H1 (cell line): ENCODE data around the gene ARMH3. TPM values are rescaled to one million over a fixed set of nuclear protein-coding genes. Genes with fewer than 3 reads are reported as not detected.

Experiments
- CTCF ChIA-PET: fragments of 300-600 bp; sonication (Branson Sonifier 250); formaldehyde crosslinking; loops from one replicate; lab custom pipeline; 2021; ENCODE audit not compliant: partially characterized antibody; lab: Charles Lee
- POLR2A ChIA-PET: fragments of 300-600 bp; sonication (Branson Sonifier 250); formaldehyde crosslinking; loops from one replicate; lab custom pipeline; 2021; ENCODE audit warnings: inconsistent platforms; ENCODE audit not compliant: partially characterized antibody; lab: Charles Lee
- DNase-seq, 2 experiments: peaks; one replicate each; pipeline versions ENCODE4 v3.0.0 to v3.0.0-alpha.2; 2010 to 2022; ENCODE audit warnings: low spot score in 2 of 2, low read depth in 1 of 2, mixed read lengths in 1 of 2
- FAIRE-seq: peaks from 2 replicates; lab custom pipeline; 2011; peaks lifted over from hg19 to GRCh38; lab: Jason Lieb, UNC
- H2AFZ ChIP-seq: 2 replicates; pipeline ENCODE4 v1.8.1; 2012; ENCODE audit warnings: low read length, inconsistent platforms
- H2AK5ac ChIP-seq: 2 replicates; pipeline ENCODE4 v1.6.1; 2013; ENCODE audit warnings: low read depth, low read length
- H2BK120ac ChIP-seq: replicated peaks from 2 replicates; pipeline ENCODE3; 2013; ENCODE audit warnings: low read depth, low read length, inconsistent platforms
- H2BK12ac ChIP-seq: 2 replicates; pipeline ENCODE4 v1.6.1; 2013; ENCODE audit warnings: low read depth, low read length
- H2BK15ac ChIP-seq: 2 replicates; pipeline ENCODE4 v1.6.1; 2013; ENCODE audit warnings: low read length
- H2BK20ac ChIP-seq: 2 replicates; pipeline ENCODE4 v1.6.1; 2013; ENCODE audit warnings: low read length
- H2BK5ac ChIP-seq: 2 replicates; pipeline ENCODE4 v1.6.1; 2013; ENCODE audit warnings: low read depth, low read length
- H3K14ac ChIP-seq: 2 replicates; pipeline ENCODE4 v1.6.1; 2013; ENCODE audit warnings: inconsistent platforms; ENCODE audit not compliant: insufficient read length
- H3K18ac ChIP-seq: 2 replicates; pipeline ENCODE4 v1.6.1; 2013; ENCODE audit warnings: low read length; ENCODE audit errors: extremely low read depth
- H3K23ac ChIP-seq: 2 replicates; pipeline ENCODE4 v1.6.1; 2013; ENCODE audit warnings: inconsistent platforms; ENCODE audit not compliant: insufficient read length
- H3K23me2 ChIP-seq: 2 replicates; pipeline ENCODE4 v1.6.1; 2013; ENCODE audit warnings: low read depth, low read length
- H3K27ac ChIP-seq: 2 replicates; pipeline ENCODE4 v1.6.1; 2011; ENCODE audit warnings: low read depth, low read length, inconsistent platforms
- H3K27me3 ChIP-seq, 4 experiments: replicated peaks in 1 of 4; 1 replicate in 1 of 4; 2 replicates in 3 of 4; pipeline versions ENCODE4 v1.6.1 to v1.8.1; 2011 to 2013; ENCODE audit warnings: low read length in 3 of 4, mild to moderate bottlenecking in 3 of 4, inconsistent platforms in 2 of 4, mixed read lengths in 2 of 4, moderate library complexity in 1 of 4; ENCODE audit not compliant: control insufficient read depth in 3 of 4, insufficient read depth in 3 of 4; ENCODE audit errors: extremely low read depth in 1 of 4
- H3K36me3 ChIP-seq, 4 experiments: 2 replicates each; pipeline versions ENCODE4 v1.6.1 to v1.8.1; 2011 to 2013; ENCODE audit warnings: mild to moderate bottlenecking in 4 of 4, low read length in 3 of 4, moderate library complexity in 2 of 4, control low read depth in 1 of 4, inconsistent platforms in 1 of 4; ENCODE audit not compliant: insufficient read depth in 4 of 4, control insufficient read depth in 2 of 4
- H3K4ac ChIP-seq: replicated peaks from 2 replicates; pipeline ENCODE3; 2013; ENCODE audit warnings: low read length, low read depth, mixed read lengths, inconsistent platforms; ENCODE audit not compliant: insufficient read length
- H3K4me1 ChIP-seq, 4 experiments: replicated peaks in 1 of 4; 1 replicate in 1 of 4; 2 replicates in 3 of 4; pipeline versions ENCODE4 v1.6.1 to v1.8.1; 2011 to 2013; ENCODE audit warnings: low read length in 3 of 4, inconsistent platforms in 2 of 4, mixed read lengths in 1 of 4; ENCODE audit not compliant: insufficient read depth in 4 of 4, control insufficient read depth in 3 of 4
- H3K4me2 ChIP-seq, 2 experiments: 2 replicates each; pipeline versions ENCODE4 v1.6.1 to v1.8.1; 2011 to 2013; ENCODE audit warnings: low read depth in 2 of 2, low read length in 2 of 2, control low read depth in 1 of 2, inconsistent platforms in 1 of 2, mild to moderate bottlenecking in 1 of 2; ENCODE audit not compliant: insufficient read depth in 1 of 2
- H3K4me3 ChIP-seq, 4 experiments: fragments of 200-600, 300-600 bp in 1 of 4; sonication (generic), shearing (Covaris generic), sonication (Bioruptor Twin) in 1 of 4; 2 replicates each; pipeline versions ENCODE4 v1.5.1 to v1.8.1; 2011 to 2016; ENCODE audit warnings: low read length in 4 of 4, low read depth in 3 of 4, control low read depth in 2 of 4, inconsistent platforms in 2 of 4, mild to moderate bottlenecking in 2 of 4, mixed read lengths in 1 of 4, moderate library complexity in 1 of 4; ENCODE audit not compliant: insufficient read depth in 2 of 4; ENCODE audit errors: extremely low read depth in 1 of 4
- H3K56ac ChIP-seq: replicated peaks from 2 replicates; pipeline ENCODE3; 2013; ENCODE audit warnings: low read depth, mild to moderate bottlenecking, mixed read lengths, low read length, inconsistent platforms; ENCODE audit not compliant: insufficient read length
- H3K79me1 ChIP-seq: 2 replicates; pipeline ENCODE4 v1.6.1; 2013; ENCODE audit warnings: low read depth, low read length, control low read depth
- H3K79me2 ChIP-seq, 2 experiments: 2 replicates each; pipeline versions ENCODE4 v1.6.1 to v1.8.1; 2012 to 2013; ENCODE audit warnings: low read length in 2 of 2, mild to moderate bottlenecking in 2 of 2, inconsistent platforms in 1 of 2; ENCODE audit not compliant: insufficient read depth in 2 of 2, control insufficient read depth in 1 of 2
- H3K9ac ChIP-seq, 4 experiments: replicated peaks in 1 of 4; 1 replicate in 1 of 4; 2 replicates in 3 of 4; pipeline versions ENCODE4 v1.6.1 to v1.8.1; 2011 to 2013; ENCODE audit warnings: low read depth in 3 of 4, low read length in 3 of 4, control low read depth in 2 of 4, mild to moderate bottlenecking in 2 of 4, moderate library complexity in 2 of 4, inconsistent platforms in 1 of 4; ENCODE audit errors: extremely low read depth in 1 of 4
- H3K9me3 ChIP-seq, 2 experiments: 2 replicates each; pipeline versions ENCODE4 v1.6.1 to v1.8.1; 2012 to 2013; ENCODE audit warnings: mild to moderate bottlenecking in 2 of 2, moderate library complexity in 2 of 2, control low read depth in 1 of 2, inconsistent platforms in 1 of 2, low read depth in 1 of 2, low read length in 1 of 2, mixed read lengths in 1 of 2; ENCODE audit not compliant: insufficient read depth in 2 of 2
- H4K20me1 ChIP-seq, 2 experiments: replicated peaks in 1 of 2; 2 replicates each; pipeline versions ENCODE3 to v1.8.1; 2011 to 2013; ENCODE audit warnings: inconsistent platforms in 2 of 2, low read length in 2 of 2, mild to moderate bottlenecking in 1 of 2; ENCODE audit not compliant: insufficient read depth in 2 of 2, control insufficient read depth in 1 of 2
- H4K5ac ChIP-seq: 2 replicates; pipeline ENCODE4 v1.6.1; 2013; ENCODE audit warnings: low read length, low read depth, mixed read lengths, inconsistent platforms; ENCODE audit not compliant: insufficient read length
- H4K8ac ChIP-seq: 2 replicates; pipeline ENCODE4 v1.8.0; 2013; ENCODE audit warnings: mild to moderate bottlenecking, moderate library complexity, low read length, inconsistent platforms; ENCODE audit not compliant: insufficient read depth; ENCODE audit errors: extremely low read depth
- H4K91ac ChIP-seq: replicated peaks from 2 replicates; pipeline ENCODE3; 2013; ENCODE audit warnings: low read length, mixed read lengths, inconsistent platforms; ENCODE audit not compliant: insufficient read length
- GABPA ChIP-seq: IDR thresholded peaks from 2 replicates; pipeline ENCODE4 v1.6.1; 2011; ENCODE audit warnings: mild to moderate bottlenecking, low read length, moderate library complexity, borderline replicate concordance; ENCODE audit not compliant: insufficient read depth
- KDM4A ChIP-seq: IDR thresholded peaks from one replicate; pipeline ENCODE4 v1.7.1; 2012; ENCODE audit warnings: low read depth, mild to moderate bottlenecking, moderate library complexity, low read length, inconsistent platforms; ENCODE audit not compliant: severe bottlenecking
- MAFK ChIP-seq: IDR thresholded peaks from 2 replicates; pipeline ENCODE4 v1.6.1; 2012; ENCODE audit warnings: low read depth, mild to moderate bottlenecking, improper control_type of control experiment, low read length
- MAX ChIP-seq: IDR thresholded peaks from 2 replicates; pipeline ENCODE4 v1.6.1; 2012; ENCODE audit warnings: inconsistent platforms
- NRF1 ChIP-seq: IDR thresholded peaks from 2 replicates; pipeline ENCODE4 v1.6.1; 2011; ENCODE audit warnings: mild to moderate bottlenecking, low read depth, low read length, improper control_type of control experiment
- POLR2A ChIP-seq, 2 experiments: IDR thresholded peaks; 1 replicate in 1 of 2; 2 replicates in 1 of 2; pipeline ENCODE4 v1.6.1; 2011; ENCODE audit warnings: low read depth in 2 of 2, low read length in 2 of 2, mild to moderate bottlenecking in 2 of 2; ENCODE audit errors: control extremely low read depth in 1 of 2
- SRF ChIP-seq: IDR thresholded peaks from 2 replicates; pipeline ENCODE4 v1.6.1; 2011; ENCODE audit warnings: mild to moderate bottlenecking, low read depth, low read length, moderate library complexity
- TAF1 ChIP-seq: IDR thresholded peaks from 2 replicates; pipeline ENCODE4 v1.6.1; 2011; ENCODE audit warnings: mild to moderate bottlenecking, low read depth, low read length
- WGBS, 2 experiments: shearing (Covaris generic) in 1 of 2; methylation state at CpG; one replicate each; pipeline versions ENCODE4 v1.1.6 to v1.1.7; 2013 to 2015; ENCODE audit warnings: low lambda C conversion rate in 2 of 2, mixed read lengths in 2 of 2, inconsistent platforms in 1 of 2, low coverage in 1 of 2, missing lambda C conversion rate in 1 of 2; ENCODE audit not compliant: insufficient replicate concordance in 2 of 2, insufficient coverage in 1 of 2, insufficient read length in 1 of 2; ENCODE audit errors: extremely low coverage in 1 of 2, missing lambda C conversion rate in 1 of 2; 5-methylcytosine and 5-hydroxymethylcytosine counted together
- polyA plus RNA-seq, 7 experiments: library from polyadenylated mRNA; depleted of rRNA in 3 of 7; stranded (reverse) in 5 of 7; unstranded in 2 of 7; fragments of >200 nt in 5 of 7; fragments of 200-250 nt in 2 of 7; gene quantifications; 1 replicate in 5 of 7; 2 replicates in 1 of 7; 4 replicates in 1 of 7; pipeline versions ENCODE4 v1.2.1 to v1.2.3, GENCODE V29; 2011 to 2013; ENCODE audit warnings: missing spikeins in 2 of 7, mixed read lengths in 2 of 7
- total RNA-seq: library from RNA; stranded (reverse); fragmentation: NEBNext Ultra II Directional; extraction: Animal tissue kit (Norgen Biotek cat#: 25700); gene quantifications from 2 replicates; pipeline ENCODE4 v1.2.1, GENCODE V29; 2021

The ARMH3 gene
- total and polyA plus RNA-seq, 2 of the 8 experiments (the other 6 are each of a cell fraction or from before 2014, with no cell fraction given) = 11.6 to 18.3 TPM

DNA sequence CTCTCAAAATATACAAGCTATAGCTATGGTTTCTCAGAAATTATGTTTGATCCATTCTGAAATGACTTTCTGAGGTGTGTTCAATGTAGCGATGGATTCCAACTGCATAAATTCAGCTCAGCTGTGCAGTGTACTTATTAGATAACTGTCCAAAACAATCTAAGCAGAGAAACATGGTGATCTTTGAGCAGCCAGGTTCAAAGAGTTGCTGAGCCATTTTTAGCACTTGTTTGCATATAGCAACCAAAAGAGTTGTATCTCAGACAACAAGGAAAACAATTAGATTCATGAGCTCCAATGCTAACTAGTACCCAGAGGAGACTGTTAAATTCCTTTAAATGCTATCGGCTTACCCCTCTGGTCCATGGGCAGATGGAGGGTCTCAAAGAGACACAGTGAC, 196.4 kb downstream of the ARMH3 start:
- H2BK5ac ChIP-seq = no peak overlapping the region
- FAIRE-seq (no peak), DNase-seq (no peak)
- TF ChIP-seq SRF = no peak
- TF ChIP-seq GABPA = no peak
- no peak for TF ChIP-seq POLR2A (IDR thresholded peaks at IDR 0.05; ENCODE audit: control extremely low read depth in 1 of 2, low read depth in 2 of 2, low read length in 2 of 2)
- TF ChIP-seq MAX = no peak
- no peak for TF ChIP-seq NRF1
- TF ChIP-seq TAF1 = no peak
- TF ChIP-seq KDM4A = no peak
- TF ChIP-seq MAFK = no peak
- no peak overlapping the region for H3K18ac ChIP-seq
- no peak overlapping the region for H3K4me2 ChIP-seq
- no peaks in the 10 kb centered on the region for H3K4me1 ChIP-seq
- H4K5ac ChIP-seq = no peak overlapping the region
- H3K23ac ChIP-seq = no peak overlapping the region
- CTCF ChIA-PET = interaction anchor here (0.9 to 8.3 kb wide), 11 partner anchors 10 to 210 kb away, joined by 3 to 70 read pairs (median 4); partner anchors contain the start of gene KCNIP2
- no peaks in the 10 kb centered on the region for H3K79me1 ChIP-seq
- no peak overlapping the region for H2AFZ ChIP-seq
- H3K4ac ChIP-seq = no peak overlapping the region
- H3K9ac ChIP-seq = no peak overlapping the region
- peaks cover 0 to 6% of the 10 kb centered on the region in 2 experiments; a peak in 2 of 4 replicates for H3K9me3 ChIP-seq
- no peaks in the 10 kb centered on the region; a peak in 1 of 8 replicates for H3K36me3 ChIP-seq
- H3K27ac ChIP-seq = no peak overlapping the region
- no peak overlapping the region for H2AK5ac ChIP-seq
- POLR2A ChIA-PET = no interaction called here
- H2BK20ac ChIP-seq = no peak overlapping the region
- H4K91ac ChIP-seq = no peak overlapping the region
- H3K14ac ChIP-seq = no peak overlapping the region
- H3K4me3 ChIP-seq = no peak overlapping the region
- no peak overlapping the region for H2BK12ac ChIP-seq
- WGBS, 2 experiments = 84% methylated on average over 2 of the region's 2 CpGs; no CpG with 5 or more reads in 1 of the 2 experiments
- no peak overlapping the region for H2BK120ac ChIP-seq
- no peaks in the 10 kb centered on the region for H3K23me2 ChIP-seq
- H2BK15ac ChIP-seq = no peak overlapping the region
- H3K79me2 ChIP-seq = no peaks in the 10 kb centered on the region
- H3K56ac ChIP-seq = no peak overlapping the region
- H4K8ac ChIP-seq = no peak overlapping the region
- H3K27me3 ChIP-seq = no peaks in the 10 kb centered on the region
- H4K20me1 ChIP-seq = no peaks in the 10 kb centered on the region
